ENCODE data around the gene FBXL4.
A peak's percentile ranks its signal among the peaks of the same experiment; 100 is the strongest.

Gene FBXL4

GRCh38 chr6:98959631-98960030 is 11.9 kb upstream of the FBXL4 start:
- Histone ChIP-seq H3K36me3 (no peaks in the 10 kb centered on the region), H3K27ac (peak overlapping the region in 1 of 2 donors; percentile 20), H3K4me1 (peaks cover 0 to 8% (median 0%) of the 10 kb centered on the region in 4 donors), H3K4me3 (no peak overlapping the region), H3K9me3 (no peaks in the 10 kb centered on the region), H3K27me3 (no peaks in the 10 kb centered on the region)
- intact Hi-C loops (cut with DNase I; ENCODE audit: low total_unique reads) = no loop called here
- TF ChIP-seq CTCF (IDR thresholded peaks at IDR 0.05) = no peak
- no peak for DNase-seq

- DNase-seq = no peak
- H3K27ac ChIP-seq = peak overlapping the region in 1 of 2 donors; percentile 6
- no peak overlapping the region for H3K4me3 ChIP-seq
Observed at GRCh38 chr6:98958776-98959175, 11.0 kb upstream of the FBXL4 start.

GRCh38 chr6:98957450-98957849 is 9.7 kb upstream of the FBXL4 start:
- H3K36me3 ChIP-seq = no peaks in the 10 kb centered on the region
- intact Hi-C loops (cut with DNase I; ENCODE audit: low total_unique reads) = no loop called here
- no peak for TF ChIP-seq CTCF (IDR thresholded peaks at IDR 0.05)
- H3K9me3 ChIP-seq = no peaks in the 10 kb centered on the region
- H3K4me1 ChIP-seq = peaks cover 0 to 8% (median 0%) of the 10 kb centered on the region in 4 donors
- H3K4me3 ChIP-seq = no peak overlapping the region
- H3K27ac ChIP-seq = peak overlapping the region in 1 of 2 donors; percentile 6
- H3K27me3 ChIP-seq = no peaks in the 10 kb centered on the region
- DNase-seq = no peak

More at GRCh38 chr6:98958776-98959175, 11.0 kb upstream of the FBXL4 start:
- H3K4me1 ChIP-seq = peaks cover 0 to 8% (median 0%) of the 10 kb centered on the region in 4 donors
- no peaks in the 10 kb centered on the region for H3K36me3 ChIP-seq
- intact Hi-C loops (cut with DNase I; ENCODE audit: low total_unique reads) = no loop called here
- H3K27me3 ChIP-seq = no peaks in the 10 kb centered on the region
- no peak for TF ChIP-seq CTCF (IDR thresholded peaks at IDR 0.05)
- no peaks in the 10 kb centered on the region for H3K9me3 ChIP-seq

GRCh38 chr6:98949589-98949988 is 1.8 kb upstream of the FBXL4 start:
- no peak for DNase-seq
- H3K4me1 ChIP-seq = peaks cover 0 to 24% (median 5%) of the 10 kb centered on the region in 4 donors
- TF ChIP-seq CTCF (IDR thresholded peaks at IDR 0.05) = no peak
- no peak overlapping the region for H3K27ac ChIP-seq
- intact Hi-C loops (cut with DNase I; ENCODE audit: low total_unique reads) = no loop called here
- H3K4me3 ChIP-seq = no peak overlapping the region
- H3K27me3 ChIP-seq = no peaks in the 10 kb centered on the region
- no peaks in the 10 kb centered on the region for H3K9me3 ChIP-seq
- H3K36me3 ChIP-seq = no peaks in the 10 kb centered on the region

- peaks cover 0 to 2% (median 0%) of the 10 kb centered on the region in 3 donors for H3K9me3 ChIP-seq
- DNase-seq = peak in 1 of 2 donors; percentile 21
- peak overlapping the region; percentile 85 to 91 for H3K27ac ChIP-seq
- intact Hi-C loops (cut with DNase I; ENCODE audit: low total_unique reads) = no loop called here
- no peak for TF ChIP-seq CTCF (IDR thresholded peaks at IDR 0.05)
- peaks cover 0 to 24% (median 5%) of the 10 kb centered on the region in 4 donors for H3K4me1 ChIP-seq
- H3K4me3 ChIP-seq = peak overlapping the region; percentile 93 to 97
- H3K27me3 ChIP-seq = no peaks in the 10 kb centered on the region
- H3K36me3 ChIP-seq = no peaks in the 10 kb centered on the region
Observed at GRCh38 chr6:98946879-98947410, 801 bp downstream of the FBXL4 start.
